HTR-8/SVneo (cell line): Measurements from ENCODE around the gene THBS2.

ENCODE experiments used
- DNase-seq: peaks from one replicate; pipeline ENCODE4 v3.0.0; 2011; ENCODE audit warnings: low spot score, mixed read lengths; ENCODE audit not compliant: insufficient read length
- FAIRE-seq: peaks from 2 replicates; lab custom pipeline; 2011; peaks lifted over from hg19 to GRCh38; lab: Jason Lieb, UNC

The THBS2 gene

GRCh38 chr6:169171016-169171415 lies 82.6 kb downstream of the THBS2 start:
- no peak for FAIRE-seq

GRCh38 chr6:169170583-169170955 lies 83.1 kb downstream of the THBS2 start:
- DNase-seq (no peak), FAIRE-seq (no peak)

More at GRCh38 chr6:169171016-169171415, 82.6 kb downstream of the THBS2 start:
- no peak for DNase-seq

GRCh38 chr6:169169941-169170582 lies 83.6 kb downstream of the THBS2 start:
- DNase-seq, result no peak
- FAIRE-seq, result no peak

- no peak for DNase-seq
- no peak for FAIRE-seq
These were observed 84.3 kb downstream of the THBS2 start for GRCh38 chr6:169169375-169169774.

GRCh38 chr6:169168706-169169105 lies 84.9 kb downstream of the THBS2 start:
- DNase-seq, result no peak
- no peak for FAIRE-seq

GRCh38 chr6:169168302-169168630 lies 85.4 kb downstream of the THBS2 start:
- FAIRE-seq (no peak), DNase-seq (no peak)

GRCh38 chr6:169167581-169168301 lies 85.9 kb downstream of the THBS2 start:
- peak; percentile 80 for DNase-seq
- FAIRE-seq, result peak; percentile 91

- DNase-seq (no peak), FAIRE-seq (no peak)
These were observed 86.6 kb downstream of the THBS2 start for GRCh38 chr6:169166896-169167580.
